ENCODE measurements around the gene SAA2.

Gene SAA2

DNA sequence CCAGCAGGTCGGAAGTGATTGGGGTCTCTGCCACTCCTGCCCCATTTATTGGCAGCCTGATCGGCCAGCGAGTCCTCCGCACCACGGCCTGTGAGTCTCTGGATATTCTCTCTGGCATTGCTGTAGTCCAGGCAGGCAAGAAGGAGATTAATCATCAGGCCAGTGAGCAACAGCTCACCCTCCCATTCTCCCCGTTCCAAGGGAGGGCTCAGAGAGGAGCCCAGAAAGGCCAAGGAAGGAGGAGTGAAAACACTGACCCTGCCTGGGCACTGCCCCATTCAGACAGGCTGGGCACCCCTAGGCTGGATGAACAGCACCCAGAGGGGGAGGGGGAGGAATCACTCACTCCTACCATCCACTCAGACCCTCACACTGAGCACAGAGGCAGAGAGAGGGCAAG, 3.1 kb downstream of the SAA2 start:
- Histone ChIP-seq H3K27me3 (ENCODE audit: insufficient read depth, low read depth) (no peaks in the 10 kb centered on the region), H3K79me2 (ENCODE audit: insufficient read depth, low read depth) (no peaks in the 10 kb centered on the region), H4K20me1 (ENCODE audit: insufficient read depth) (no peaks in the 10 kb centered on the region), H3K9ac (no peak overlapping the region), H3K27ac (no peak overlapping the region), H3K4me3 (IDR thresholded peaks at IDR 0.05; ENCODE audit: insufficient read depth, low read depth, low read length) (no peak overlapping the region), H3K4me2 (no peak overlapping the region), H2AFZ (ENCODE audit: low read depth) (no peak overlapping the region), H3K4me1 (ENCODE audit: low read depth, poor library complexity, severe bottlenecking) (peaks cover 31% of the 10 kb centered on the region), H3K36me3 (ENCODE audit: insufficient read depth) (no peaks in the 10 kb centered on the region)
- TF ChIP-seq, protein P1, sequence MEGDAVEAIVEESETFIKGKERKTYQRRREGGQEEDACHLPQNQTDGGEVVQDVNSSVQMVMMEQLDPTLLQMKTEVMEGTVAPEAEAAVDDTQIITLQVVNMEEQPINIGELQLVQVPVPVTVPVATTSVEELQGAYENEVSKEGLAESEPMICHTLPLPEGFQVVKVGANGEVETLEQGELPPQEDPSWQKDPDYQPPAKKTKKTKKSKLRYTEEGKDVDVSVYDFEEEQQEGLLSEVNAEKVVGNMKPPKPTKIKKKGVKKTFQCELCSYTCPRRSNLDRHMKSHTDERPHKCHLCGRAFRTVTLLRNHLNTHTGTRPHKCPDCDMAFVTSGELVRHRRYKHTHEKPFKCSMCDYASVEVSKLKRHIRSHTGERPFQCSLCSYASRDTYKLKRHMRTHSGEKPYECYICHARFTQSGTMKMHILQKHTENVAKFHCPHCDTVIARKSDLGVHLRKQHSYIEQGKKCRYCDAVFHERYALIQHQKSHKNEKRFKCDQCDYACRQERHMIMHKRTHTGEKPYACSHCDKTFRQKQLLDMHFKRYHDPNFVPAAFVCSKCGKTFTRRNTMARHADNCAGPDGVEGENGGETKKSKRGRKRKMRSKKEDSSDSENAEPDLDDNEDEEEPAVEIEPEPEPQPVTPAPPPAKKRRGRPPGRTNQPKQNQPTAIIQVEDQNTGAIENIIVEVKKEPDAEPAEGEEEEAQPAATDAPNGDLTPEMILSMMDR (conservative IDR thresholded peaks at IDR 0.05; ENCODE audit: low read depth, low read length), result no peak

DNA sequence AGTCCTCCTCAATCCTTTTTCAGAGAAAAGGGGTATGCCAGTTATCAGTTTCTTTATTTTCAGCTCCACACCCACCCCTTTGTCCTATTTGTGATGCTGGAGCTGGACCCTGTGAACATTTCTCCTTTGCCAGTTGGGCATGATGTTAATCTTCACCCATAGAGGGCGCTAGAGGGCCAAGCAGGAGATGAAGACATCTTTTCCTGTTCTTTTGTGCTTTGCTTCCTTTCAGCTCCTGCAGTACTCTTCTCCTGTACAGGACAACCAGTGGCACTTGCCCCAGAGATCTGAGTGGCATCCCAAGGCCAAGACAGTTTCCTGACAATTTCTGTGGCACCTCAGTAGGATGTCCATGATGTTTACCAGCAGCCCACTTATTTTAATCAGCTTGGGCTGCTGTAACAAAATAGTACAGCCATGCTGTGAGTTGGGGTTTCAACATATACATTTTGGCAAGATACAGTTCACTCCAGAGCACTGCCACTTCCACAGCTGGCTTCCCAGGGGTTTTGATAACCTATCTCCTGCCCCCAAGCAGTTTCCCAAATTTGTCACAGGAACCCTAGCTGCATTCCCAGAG, 4.6 kb downstream of the SAA2 start:
- no peak overlapping the region for H3K27ac ChIP-seq
- H3K27me3 ChIP-seq (ENCODE audit: insufficient read depth, low read depth), result no peaks in the 10 kb centered on the region
- H4K20me1 ChIP-seq (ENCODE audit: insufficient read depth), result no peaks in the 10 kb centered on the region
- peaks cover 21% of the 10 kb centered on the region for H3K4me1 ChIP-seq (ENCODE audit: low read depth, poor library complexity, severe bottlenecking)
- H2AFZ ChIP-seq (ENCODE audit: low read depth), result peak overlapping the region; percentile 28; the same call in 1 of the 2 replicates
- TF ChIP-seq, protein P1 (conservative IDR thresholded peaks at IDR 0.05; ENCODE audit: low read depth, low read length), result peak; percentile 96
- no peak overlapping the region for H3K4me3 ChIP-seq (IDR thresholded peaks at IDR 0.05; ENCODE audit: insufficient read depth, low read depth, low read length)
- no peak overlapping the region for H3K9ac ChIP-seq
- no peak overlapping the region for H3K4me2 ChIP-seq
- H3K79me2 ChIP-seq (ENCODE audit: insufficient read depth, low read depth), result no peaks in the 10 kb centered on the region
- no peaks in the 10 kb centered on the region for H3K36me3 ChIP-seq (ENCODE audit: insufficient read depth)

DNA sequence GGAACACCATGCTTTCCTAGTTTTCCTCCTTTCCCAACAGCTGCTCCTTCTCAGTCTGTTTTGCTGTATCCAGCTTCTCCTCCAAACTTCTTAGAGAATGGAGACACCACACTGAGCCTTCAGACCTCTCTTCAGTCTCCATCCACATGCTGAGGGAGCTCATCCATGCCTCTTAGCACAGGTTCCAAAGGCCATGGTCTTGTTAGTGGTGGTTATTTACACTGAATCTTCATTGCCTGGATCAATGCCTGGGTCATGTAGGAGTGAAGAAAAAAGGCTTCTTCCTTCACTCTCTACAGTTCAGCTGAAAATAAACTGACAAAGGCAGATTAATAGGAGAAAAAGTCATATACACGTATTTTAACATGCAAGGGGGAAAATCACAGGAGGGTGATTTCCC, 8.8 kb downstream of the SAA2 start:
- Histone ChIP-seq H3K27me3 (ENCODE audit: insufficient read depth, low read depth) (no peaks in the 10 kb centered on the region), H4K20me1 (ENCODE audit: insufficient read depth) (no peaks in the 10 kb centered on the region), H3K4me2 (no peak overlapping the region), H3K27ac (no peak overlapping the region), H3K4me3 (IDR thresholded peaks at IDR 0.05; ENCODE audit: insufficient read depth, low read depth, low read length) (no peak overlapping the region), H3K9ac (no peak overlapping the region), H3K36me3 (ENCODE audit: insufficient read depth) (no peaks in the 10 kb centered on the region), H2AFZ (ENCODE audit: low read depth) (no peak overlapping the region), H3K4me1 (ENCODE audit: low read depth, poor library complexity, severe bottlenecking) (peaks cover 4% of the 10 kb centered on the region), H3K79me2 (ENCODE audit: insufficient read depth, low read depth) (no peaks in the 10 kb centered on the region)
- TF ChIP-seq, protein P1 (conservative IDR thresholded peaks at IDR 0.05; ENCODE audit: low read depth, low read length), result no peak

DNA sequence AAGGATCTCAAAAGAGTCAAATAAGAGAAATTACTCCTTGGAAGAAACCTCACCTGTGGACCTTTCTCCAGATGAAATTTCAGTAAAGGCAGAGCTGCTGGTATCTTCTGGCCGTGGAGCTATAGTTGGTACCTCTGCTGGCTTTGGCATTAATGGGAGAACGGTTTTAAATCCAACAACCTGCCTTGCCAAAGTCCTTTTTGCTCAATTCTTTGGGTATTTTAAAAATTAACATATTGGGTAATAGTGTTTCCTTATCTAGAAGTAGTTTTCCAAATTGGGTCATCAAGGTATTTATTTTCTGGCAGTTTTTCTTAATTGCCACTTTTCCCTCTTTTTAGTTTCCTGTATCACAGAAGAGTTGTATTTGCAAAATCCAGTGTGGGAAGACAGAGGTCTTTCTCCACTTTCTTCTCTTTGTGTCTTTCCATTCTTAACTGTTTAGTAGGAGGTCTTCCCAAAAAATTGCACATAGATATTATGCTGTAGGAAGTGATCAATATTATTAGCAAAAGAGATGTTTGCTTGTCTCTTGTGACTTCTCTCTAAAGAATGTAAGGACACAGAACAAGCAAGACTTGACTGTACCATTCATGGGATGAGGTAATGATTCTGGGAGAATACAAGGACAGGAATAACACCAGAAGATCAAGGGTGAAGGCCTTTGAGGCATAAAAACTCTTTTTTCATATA, 11.7 kb downstream of the SAA2 start, which contains the start of gene SAA4:
Gene SAA4 (minus strand): TSS at position 139 of the 693 bp plus-strand sequence. CDS start 876 bp downstream, outside the sequence.
- Histone ChIP-seq H4K20me1 (ENCODE audit: insufficient read depth) (no peaks in the 10 kb centered on the region), H3K27ac (no peak within 1 kb of the TSS), H3K27me3 (ENCODE audit: insufficient read depth, low read depth) (no peaks in the 10 kb centered on the region), H3K79me2 (ENCODE audit: insufficient read depth, low read depth) (no peaks in the 10 kb centered on the region), H3K4me2 (no peak within 1 kb of the TSS), H3K4me1 (ENCODE audit: low read depth, poor library complexity, severe bottlenecking) (no peaks in the 10 kb centered on the region), H2AFZ (ENCODE audit: low read depth) (no peak within 1 kb of the TSS), H3K4me3 (IDR thresholded peaks at IDR 0.05; ENCODE audit: insufficient read depth, low read depth, low read length) (no peak within 1 kb of the TSS), H3K36me3 (ENCODE audit: insufficient read depth) (no peaks in the 10 kb centered on the region), H3K9ac (no peak within 1 kb of the TSS)
- TF ChIP-seq, protein P1 (conservative IDR thresholded peaks at IDR 0.05; ENCODE audit: low read depth, low read length), result no peak

Data from KMS-11 (cell line).